ENCODE measurements around the gene SPSB4.

DNA sequence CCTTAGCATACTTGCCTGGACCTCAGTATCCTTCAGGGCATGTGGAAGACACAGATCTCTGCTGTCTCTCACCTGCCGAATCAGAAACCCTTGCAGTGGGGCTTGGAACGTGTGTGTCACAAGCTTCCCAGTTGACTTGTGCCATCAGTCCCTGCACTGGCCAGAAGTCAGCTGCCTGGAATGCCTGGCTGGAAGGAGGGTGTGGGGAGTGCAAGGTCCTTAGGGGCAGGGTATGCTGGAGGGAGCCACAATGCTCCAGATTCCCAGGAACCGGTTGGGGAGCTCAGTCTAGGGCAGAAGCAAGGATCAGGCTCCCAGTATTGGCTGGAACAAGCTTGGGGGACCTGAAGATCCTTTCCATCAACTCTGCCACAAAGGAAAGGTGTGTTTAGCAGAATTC, 27.1 kb downstream of the SPSB4 start:
- TF ChIP-seq POLR2A (IDR thresholded peaks at IDR 0.05), result no peak
- TF ChIP-seq POLR2AphosphoS5 (IDR thresholded peaks at IDR 0.05), result no peak
- TF ChIP-seq, protein P1, sequence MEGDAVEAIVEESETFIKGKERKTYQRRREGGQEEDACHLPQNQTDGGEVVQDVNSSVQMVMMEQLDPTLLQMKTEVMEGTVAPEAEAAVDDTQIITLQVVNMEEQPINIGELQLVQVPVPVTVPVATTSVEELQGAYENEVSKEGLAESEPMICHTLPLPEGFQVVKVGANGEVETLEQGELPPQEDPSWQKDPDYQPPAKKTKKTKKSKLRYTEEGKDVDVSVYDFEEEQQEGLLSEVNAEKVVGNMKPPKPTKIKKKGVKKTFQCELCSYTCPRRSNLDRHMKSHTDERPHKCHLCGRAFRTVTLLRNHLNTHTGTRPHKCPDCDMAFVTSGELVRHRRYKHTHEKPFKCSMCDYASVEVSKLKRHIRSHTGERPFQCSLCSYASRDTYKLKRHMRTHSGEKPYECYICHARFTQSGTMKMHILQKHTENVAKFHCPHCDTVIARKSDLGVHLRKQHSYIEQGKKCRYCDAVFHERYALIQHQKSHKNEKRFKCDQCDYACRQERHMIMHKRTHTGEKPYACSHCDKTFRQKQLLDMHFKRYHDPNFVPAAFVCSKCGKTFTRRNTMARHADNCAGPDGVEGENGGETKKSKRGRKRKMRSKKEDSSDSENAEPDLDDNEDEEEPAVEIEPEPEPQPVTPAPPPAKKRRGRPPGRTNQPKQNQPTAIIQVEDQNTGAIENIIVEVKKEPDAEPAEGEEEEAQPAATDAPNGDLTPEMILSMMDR (IDR thresholded peaks at IDR 0.05 in 8 of 11, conservative IDR thresholded peaks at IDR 0.05 in 3 of 11), result no peak
